Measurements from ENCODE around the gene ZNF546. TPM values are rescaled to one million over a fixed set of nuclear protein-coding genes. Genes with fewer than 3 reads are reported as not detected.
A peak's percentile ranks its signal among the peaks of the same experiment; 100 is the strongest.

ZNF546 gene
- total RNA-seq, 2 experiments from 2014 or later: 2.3 to 9.3 TPM

- DNase-seq (ENCODE audit: low spot score): no peak
- H3K4me3 ChIP-seq (ENCODE audit: low read depth, low read length, poor library complexity, severe bottlenecking): peak overlapping the region; percentile 86
- no peaks in the 10 kb centered on the region for H3K9me2 ChIP-seq (ENCODE audit: insufficient read depth, low read length)
Measured at GRCh38 chr19:39969681-39970424, 27.0 kb upstream of the ZNF546 start.

GRCh38 chr19:39970425-39970674 is 26.5 kb upstream of the ZNF546 start:
- no peak for DNase-seq (ENCODE audit: low spot score)
- Histone ChIP-seq H3K27ac (ENCODE audit: low read depth, low read length, poor library complexity, severe bottlenecking) (peak overlapping the region; percentile 60), H2AFZ (ENCODE audit: low read length) (peak overlapping the region; percentile 64; the same call in 1 of the 2 replicates), H3K9me2 (ENCODE audit: insufficient read depth, low read length) (no peaks in the 10 kb centered on the region), H3K4me2 (ENCODE audit: low read length) (peak overlapping the region; percentile 84), H3K4me1 (ENCODE audit: insufficient read depth, low read length, poor library complexity, severe bottlenecking) (peaks cover 23% of the 10 kb centered on the region), H3K36me3 (ENCODE audit: insufficient read depth, low read length) (peaks cover 31% of the 10 kb centered on the region), H3K4me3 (ENCODE audit: low read depth, low read length, poor library complexity, severe bottlenecking) (peak overlapping the region; percentile 86), H3K79me2 (ENCODE audit: insufficient read depth, low read depth, low read length) (peaks cover 15% of the 10 kb centered on the region), H4K20me1 (ENCODE audit: insufficient read depth, low read length) (no peaks in the 10 kb centered on the region), H3K9me3 (ENCODE audit: low read length) (no peaks in the 10 kb centered on the region)
- ChIA-PET CTCF (ENCODE audit: unreplicated experiment) (interaction anchor here (0.7 to 1.7 kb wide), 10 partner anchors 9 to 101 kb away, joined by 3 to 4 read pairs (median 3); no protein-coding TSS in a partner anchor), POLR2A (interaction anchor here (0.5 to 2.2 kb wide), 20 partner anchors 8 to 346 kb away, joined by 3 to 12 read pairs (median 4); partner anchors contain the start of genes FBL, ZNF546 and ZNF780A)
- TF ChIP-seq EZH2phosphoT487 (IDR thresholded peaks at IDR 0.05; ENCODE audit: borderline replicate concordance, low read depth, low read length): no peak
- TF ChIP-seq CTCF (conservative IDR thresholded peaks at IDR 0.05; ENCODE audit: low read length): no peak
- TSS peak; percentile 88 for BruUV-seq (replicated peaks)
- intact Hi-C loops (cut with micrococcal nuclease; ENCODE audit: unreplicated experiment): loop anchor here (1.0 to 5.0 kb wide), 3 partner anchors 29 to 178 kb away; no protein-coding TSS in a partner anchor

More at GRCh38 chr19:39969681-39970424, 27.0 kb upstream of the ZNF546 start:
- no peaks in the 10 kb centered on the region for H4K20me1 ChIP-seq (ENCODE audit: insufficient read depth, low read length)
- no peak for TF ChIP-seq CTCF (conservative IDR thresholded peaks at IDR 0.05; ENCODE audit: low read length)
- TF ChIP-seq EZH2phosphoT487 (IDR thresholded peaks at IDR 0.05; ENCODE audit: borderline replicate concordance, low read depth, low read length): no peak
- peaks cover 15% of the 10 kb centered on the region for H3K79me2 ChIP-seq (ENCODE audit: insufficient read depth, low read depth, low read length)
- H3K36me3 ChIP-seq (ENCODE audit: insufficient read depth, low read length): peaks cover 26% of the 10 kb centered on the region
- peaks cover 23% of the 10 kb centered on the region for H3K4me1 ChIP-seq (ENCODE audit: insufficient read depth, low read length, poor library complexity, severe bottlenecking)
- ChIA-PET POLR2A (interaction anchor here (0.6 to 2.2 kb wide), 15 partner anchors 9 to 340 kb away, joined by 3 to 12 read pairs (median 4); partner anchors contain the start of genes FBL, ZNF546 and ZNF780A), CTCF (ENCODE audit: unreplicated experiment) (interaction anchor here (0.6 to 1.7 kb wide), 8 partner anchors 9 to 91 kb away, joined by 3 to 4 read pairs (median 4); no protein-coding TSS in a partner anchor)
- intact Hi-C loops (cut with micrococcal nuclease; ENCODE audit: unreplicated experiment): loop anchor here (1.0 to 5.0 kb wide), 3 partner anchors 29 to 177 kb away; no protein-coding TSS in a partner anchor
- H2AFZ ChIP-seq (ENCODE audit: low read length): peak overlapping the region; percentile 64; the same call in 1 of the 2 replicates
- no peaks in the 10 kb centered on the region for H3K9me3 ChIP-seq (ENCODE audit: low read length)
- H3K27ac ChIP-seq (ENCODE audit: low read depth, low read length, poor library complexity, severe bottlenecking): peak overlapping the region; percentile 60
- BruUV-seq (replicated peaks): no TSS peak
- H3K4me2 ChIP-seq (ENCODE audit: low read length): peak overlapping the region; percentile 84
